Fibroblast of mammary gland (primary cell): ENCODE measurements around the gene BEAN1.

Experiments used
- DNase-seq: peaks from one replicate; pipeline ENCODE4 v3.0.0-alpha.2; 2010; ENCODE audit warnings: low read depth
- H3K4me3 ChIP-seq: 2 replicates; pipeline ENCODE4 v1.5.1; 2011; ENCODE audit warnings: low read depth, mild to moderate bottlenecking, low read length, moderate library complexity; ENCODE audit not compliant: control insufficient read depth
- TF ChIP-seq, protein P1 (sequence below): conservative IDR thresholded peaks from 2 replicates; pipeline ENCODE4 v1.5.1; 2011; ENCODE audit warnings: low read depth, low read length, inconsistent platforms; ENCODE audit not compliant: control insufficient read depth, insufficient read depth

The BEAN1 gene

DNA sequence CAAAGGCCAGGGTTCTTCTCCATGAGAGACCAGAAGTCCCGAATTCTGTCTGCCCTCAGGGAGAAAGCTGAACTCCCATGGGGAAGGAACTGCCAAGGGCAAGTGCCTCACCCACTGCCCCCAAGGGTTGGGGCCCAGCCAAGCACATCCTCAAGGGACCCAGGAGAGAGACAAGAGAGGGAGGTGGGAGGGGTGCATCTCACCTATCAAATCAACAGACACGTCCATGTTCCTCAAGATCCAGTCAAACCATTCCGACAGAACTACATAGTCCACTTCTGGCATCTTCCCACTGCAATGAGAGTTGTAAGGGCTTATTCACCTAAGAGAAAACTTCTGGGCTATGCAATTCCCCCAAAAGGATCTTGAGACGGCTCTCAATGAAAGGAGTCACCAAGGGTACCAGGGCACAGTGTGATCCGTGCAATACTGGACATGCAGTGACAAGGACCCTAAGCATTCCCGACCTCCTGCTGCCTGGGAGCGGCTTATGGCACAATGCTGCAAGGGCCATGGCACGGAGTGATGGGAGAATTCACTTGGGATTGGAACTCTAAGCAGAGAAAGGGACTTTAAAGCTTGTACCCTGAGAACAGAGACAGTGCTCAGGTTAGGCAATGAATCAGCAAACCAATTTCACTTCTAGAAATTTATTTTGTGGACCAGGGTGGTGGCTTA, 90.6 kb downstream of the BEAN1 start:
- DNase-seq = no peak
- TF ChIP-seq, protein P1, sequence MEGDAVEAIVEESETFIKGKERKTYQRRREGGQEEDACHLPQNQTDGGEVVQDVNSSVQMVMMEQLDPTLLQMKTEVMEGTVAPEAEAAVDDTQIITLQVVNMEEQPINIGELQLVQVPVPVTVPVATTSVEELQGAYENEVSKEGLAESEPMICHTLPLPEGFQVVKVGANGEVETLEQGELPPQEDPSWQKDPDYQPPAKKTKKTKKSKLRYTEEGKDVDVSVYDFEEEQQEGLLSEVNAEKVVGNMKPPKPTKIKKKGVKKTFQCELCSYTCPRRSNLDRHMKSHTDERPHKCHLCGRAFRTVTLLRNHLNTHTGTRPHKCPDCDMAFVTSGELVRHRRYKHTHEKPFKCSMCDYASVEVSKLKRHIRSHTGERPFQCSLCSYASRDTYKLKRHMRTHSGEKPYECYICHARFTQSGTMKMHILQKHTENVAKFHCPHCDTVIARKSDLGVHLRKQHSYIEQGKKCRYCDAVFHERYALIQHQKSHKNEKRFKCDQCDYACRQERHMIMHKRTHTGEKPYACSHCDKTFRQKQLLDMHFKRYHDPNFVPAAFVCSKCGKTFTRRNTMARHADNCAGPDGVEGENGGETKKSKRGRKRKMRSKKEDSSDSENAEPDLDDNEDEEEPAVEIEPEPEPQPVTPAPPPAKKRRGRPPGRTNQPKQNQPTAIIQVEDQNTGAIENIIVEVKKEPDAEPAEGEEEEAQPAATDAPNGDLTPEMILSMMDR = no peak
- no peak overlapping the region for H3K4me3 ChIP-seq

DNA sequence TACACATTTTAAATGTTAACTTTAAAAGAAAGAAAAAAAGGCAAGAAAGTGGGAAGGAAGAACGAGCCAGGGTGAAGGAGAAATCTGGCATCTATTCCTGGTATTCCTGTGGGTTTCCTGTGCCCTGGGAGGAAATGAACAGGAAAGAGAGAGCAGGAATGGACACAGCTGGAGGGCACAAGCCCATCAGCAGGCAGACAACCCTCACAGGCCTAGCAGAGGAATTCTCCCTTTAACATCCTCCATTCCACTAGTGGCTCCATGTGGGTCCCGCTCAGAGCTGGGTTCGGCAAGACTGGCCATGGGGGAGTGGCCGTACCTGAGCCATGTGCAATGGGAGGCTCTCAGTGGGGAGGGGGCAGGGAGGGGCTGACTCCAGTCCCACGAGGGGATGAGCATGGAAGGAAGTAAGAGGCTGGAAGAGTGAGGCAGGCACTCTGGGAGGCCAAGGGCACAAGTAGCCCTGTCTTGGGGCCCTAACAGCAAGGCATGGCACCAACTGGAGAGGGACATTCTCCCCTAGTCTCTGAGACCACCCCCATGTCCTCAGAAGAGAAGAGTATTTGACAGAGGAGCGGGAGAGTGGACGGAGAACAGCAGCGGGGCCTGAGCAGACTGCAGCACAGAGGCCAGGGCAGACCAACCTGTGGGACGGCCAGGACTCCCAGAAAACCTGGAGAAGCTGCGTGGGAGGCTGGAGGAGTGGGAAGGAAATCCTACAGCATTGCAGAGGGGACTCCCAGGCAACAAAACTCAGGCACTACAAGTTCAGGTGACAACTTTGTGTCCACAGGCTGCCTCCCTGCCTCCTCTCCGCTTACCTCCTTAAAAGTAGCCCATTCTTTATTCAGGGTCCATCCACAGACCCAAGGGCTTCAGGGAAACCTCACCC, 92.6 kb downstream of the BEAN1 start:
- TF ChIP-seq, protein P1 = no peak
- no peak for DNase-seq
- no peak overlapping the region for H3K4me3 ChIP-seq

DNA sequence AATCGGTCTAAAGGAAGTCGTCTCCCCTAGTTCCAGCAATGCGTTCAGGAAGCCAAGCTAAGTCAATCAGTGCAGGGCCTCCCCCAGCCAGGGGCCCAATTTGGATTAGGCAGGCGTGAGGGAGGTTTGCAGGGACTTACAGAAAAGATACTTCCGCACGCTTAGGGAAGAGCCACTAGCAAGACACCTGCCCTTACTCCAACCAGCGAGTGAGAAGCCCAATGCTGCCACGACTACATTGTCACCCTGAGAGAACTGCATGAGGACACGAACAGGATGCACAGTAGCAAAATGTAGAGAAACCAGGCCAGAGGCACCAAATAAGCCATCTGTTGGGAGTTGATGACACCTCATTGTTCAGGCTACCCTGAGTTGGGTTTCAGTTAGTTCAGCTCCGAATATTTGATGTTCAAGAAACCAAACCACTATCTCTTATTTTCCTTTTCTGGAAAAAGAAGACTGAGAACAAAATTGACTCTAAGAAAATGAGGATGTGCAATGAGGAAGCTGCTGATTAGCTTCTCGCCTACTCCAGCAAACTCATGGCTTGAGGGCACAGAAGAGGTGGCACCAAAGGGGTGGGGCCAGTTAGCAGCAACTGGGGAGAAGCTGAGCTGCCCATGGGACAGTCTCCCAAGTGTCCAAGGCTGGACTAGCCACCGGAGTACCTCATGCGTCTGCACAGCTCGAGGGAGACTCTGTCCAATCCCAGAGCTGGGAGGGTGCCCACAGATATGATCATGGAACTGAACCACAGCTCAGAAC, 93.5 kb downstream of the BEAN1 start:
- no peak overlapping the region for H3K4me3 ChIP-seq
- DNase-seq = no peak
- TF ChIP-seq, protein P1 = no peak

DNA sequence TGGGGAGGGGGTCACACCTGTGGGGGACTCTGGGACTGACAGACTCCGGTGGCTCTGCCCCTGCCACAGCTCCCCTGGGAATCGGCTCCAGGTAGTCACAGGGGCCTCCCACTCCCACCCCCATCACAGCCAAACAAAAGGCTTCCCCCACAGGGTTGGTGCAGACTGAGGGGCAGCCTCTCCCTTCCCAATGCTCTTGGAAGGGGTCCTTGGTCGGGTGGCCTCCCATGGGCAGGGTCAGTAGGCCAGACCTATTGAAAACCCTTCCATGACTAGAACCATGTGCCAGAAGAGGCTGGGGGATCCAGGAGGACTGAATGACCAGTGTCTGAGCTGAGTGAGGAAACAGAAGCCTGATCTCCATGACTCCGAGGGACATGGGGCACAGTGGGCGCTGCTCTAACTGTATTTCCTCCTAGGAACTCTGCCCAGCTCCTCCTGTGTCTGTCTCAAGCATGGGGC, 94.2 kb downstream of the BEAN1 start:
- H3K4me3 ChIP-seq = no peak overlapping the region
- TF ChIP-seq, protein P1 = no peak
- no peak for DNase-seq

DNA sequence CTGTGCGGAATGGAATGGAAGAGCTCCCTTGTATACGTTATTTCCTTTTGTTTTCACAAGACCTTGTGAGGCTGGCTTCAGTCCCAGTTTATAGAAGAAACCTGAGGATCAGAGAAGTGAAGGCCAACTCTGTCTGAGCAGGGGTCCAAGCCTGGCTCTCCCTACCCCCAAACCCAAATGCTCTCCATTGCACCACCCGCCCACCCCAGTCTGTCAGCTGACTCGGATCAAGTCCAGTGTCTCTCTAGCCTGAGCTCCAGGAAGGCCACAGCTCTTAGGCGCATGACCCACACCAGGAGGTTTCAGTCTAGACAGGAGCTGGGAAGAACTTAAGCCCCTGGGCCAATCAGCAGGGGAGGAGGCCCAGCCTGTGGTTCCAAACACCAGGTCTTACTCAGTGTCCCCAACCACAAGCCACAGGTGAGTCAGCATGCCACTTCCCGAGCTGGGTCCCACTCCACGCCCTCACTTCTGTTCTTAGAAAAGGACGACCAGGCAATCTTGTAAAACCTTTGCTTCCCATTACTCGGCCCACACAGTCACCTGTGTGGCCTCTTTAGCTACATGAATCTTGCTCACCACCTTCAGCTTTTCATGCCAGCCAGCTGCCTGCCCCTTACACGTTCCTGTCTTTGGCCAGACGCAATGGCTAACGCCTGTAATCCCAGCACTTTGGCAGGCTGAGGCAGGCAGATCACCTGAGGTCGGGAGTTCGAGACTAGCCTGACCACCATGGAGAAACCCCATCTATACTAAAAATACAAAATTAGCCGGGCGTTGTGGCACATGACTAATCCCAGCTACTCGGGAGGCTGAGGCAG, 95.1 kb downstream of the BEAN1 start:
- peak; percentile 67 for DNase-seq
- no peak overlapping the region for H3K4me3 ChIP-seq
- TF ChIP-seq, protein P1 = no peak
